ENCODE results near the gene ST8SIA5.

GRCh38 chr18:46771141-46771540, 14.3 kb upstream of the ST8SIA5 start:
- TF ChIP-seq, protein P1, sequence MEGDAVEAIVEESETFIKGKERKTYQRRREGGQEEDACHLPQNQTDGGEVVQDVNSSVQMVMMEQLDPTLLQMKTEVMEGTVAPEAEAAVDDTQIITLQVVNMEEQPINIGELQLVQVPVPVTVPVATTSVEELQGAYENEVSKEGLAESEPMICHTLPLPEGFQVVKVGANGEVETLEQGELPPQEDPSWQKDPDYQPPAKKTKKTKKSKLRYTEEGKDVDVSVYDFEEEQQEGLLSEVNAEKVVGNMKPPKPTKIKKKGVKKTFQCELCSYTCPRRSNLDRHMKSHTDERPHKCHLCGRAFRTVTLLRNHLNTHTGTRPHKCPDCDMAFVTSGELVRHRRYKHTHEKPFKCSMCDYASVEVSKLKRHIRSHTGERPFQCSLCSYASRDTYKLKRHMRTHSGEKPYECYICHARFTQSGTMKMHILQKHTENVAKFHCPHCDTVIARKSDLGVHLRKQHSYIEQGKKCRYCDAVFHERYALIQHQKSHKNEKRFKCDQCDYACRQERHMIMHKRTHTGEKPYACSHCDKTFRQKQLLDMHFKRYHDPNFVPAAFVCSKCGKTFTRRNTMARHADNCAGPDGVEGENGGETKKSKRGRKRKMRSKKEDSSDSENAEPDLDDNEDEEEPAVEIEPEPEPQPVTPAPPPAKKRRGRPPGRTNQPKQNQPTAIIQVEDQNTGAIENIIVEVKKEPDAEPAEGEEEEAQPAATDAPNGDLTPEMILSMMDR (IDR thresholded peaks at IDR 0.05; ENCODE audit: low read depth, low read length, poor library complexity, severe bottlenecking): no peak
- no peak for TF ChIP-seq EZH2phosphoT487 (IDR thresholded peaks at IDR 0.05; ENCODE audit: borderline replicate concordance, low read length)
